Adipocyte (in vitro differentiated cells): ENCODE measurements around the gene ICAM2.

Experiments
- DNase-seq: peaks from one replicate; pipeline ENCODE4 v3.0.0-alpha.2; 2015; ENCODE audit warnings: low read depth
- H3K27me3 ChIP-seq: replicated peaks from 2 replicates; pipeline ENCODE4 v1.7.0; 2013; ENCODE audit warnings: mild to moderate bottlenecking, low read length, moderate library complexity; ENCODE audit not compliant: control insufficient read depth, insufficient read depth
- H3K36me3 ChIP-seq: 2 replicates; pipeline ENCODE4 v1.7.0; 2013; ENCODE audit warnings: low read length, mild to moderate bottlenecking, moderate library complexity; ENCODE audit not compliant: control insufficient read depth, insufficient read depth, severe bottlenecking
- H3K4me1 ChIP-seq: 2 replicates; pipeline ENCODE4 v1.7.0; 2013; ENCODE audit warnings: mild to moderate bottlenecking, low read length, moderate library complexity; ENCODE audit not compliant: control insufficient read depth, insufficient read depth
- H3K4me3 ChIP-seq: 2 replicates; pipeline ENCODE4 v1.7.0; 2013; ENCODE audit warnings: mild to moderate bottlenecking, low read length, moderate library complexity
- H3K9ac ChIP-seq: 2 replicates; pipeline ENCODE4 v1.7.0; 2013; ENCODE audit warnings: mild to moderate bottlenecking, low read length, moderate library complexity
- H3K9me3 ChIP-seq: 2 replicates; pipeline ENCODE4 v1.7.0; 2013; ENCODE audit warnings: mild to moderate bottlenecking, low read length, moderate library complexity; ENCODE audit not compliant: control insufficient read depth

The ICAM2 gene

DNA sequence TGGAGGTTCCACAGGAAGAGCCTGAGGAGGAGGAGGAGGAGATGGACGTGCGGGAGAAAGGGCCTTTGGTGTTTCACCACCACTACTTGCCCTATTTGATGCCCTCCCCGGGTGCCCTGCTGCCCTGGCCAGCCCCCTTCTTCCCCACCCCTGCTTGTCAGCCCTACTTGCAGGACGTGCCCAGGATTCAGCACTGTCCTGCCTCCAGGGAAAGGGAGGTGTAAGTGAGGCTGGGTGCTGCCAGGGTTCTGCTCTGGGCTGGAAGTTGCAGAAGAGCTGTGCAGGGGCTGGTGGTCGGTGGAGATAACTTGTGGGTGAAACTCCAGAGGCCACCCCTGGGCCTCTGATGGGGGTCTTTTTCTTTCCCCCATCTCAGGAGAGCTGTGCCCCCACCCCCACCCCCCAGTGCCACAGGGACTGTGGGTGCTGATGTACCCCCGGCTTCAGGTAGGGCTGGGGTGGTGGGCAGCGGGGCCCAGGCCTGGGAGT lies 19.3 kb downstream of the ICAM2 start:
- H3K9ac ChIP-seq: no peak overlapping the region
- no peaks in the 10 kb centered on the region for H3K36me3 ChIP-seq
- H3K4me1 ChIP-seq: peaks cover 21% of the 10 kb centered on the region
- peaks cover 27% of the 10 kb centered on the region for H3K27me3 ChIP-seq
- H3K4me3 ChIP-seq: no peak overlapping the region
- H3K9me3 ChIP-seq: no peaks in the 10 kb centered on the region
- DNase-seq: no peak

GRCh38 chr17:63999680-64000531 lies 20.5 kb downstream of the ICAM2 start:
- H3K36me3 ChIP-seq: no peaks in the 10 kb centered on the region
- H3K9ac ChIP-seq: no peak overlapping the region
- H3K4me3 ChIP-seq: no peak overlapping the region
- H3K27me3 ChIP-seq: peaks cover 37% of the 10 kb centered on the region
- no peak for DNase-seq
- H3K9me3 ChIP-seq: no peaks in the 10 kb centered on the region
- H3K4me1 ChIP-seq: peaks cover 12% of the 10 kb centered on the region

DNA sequence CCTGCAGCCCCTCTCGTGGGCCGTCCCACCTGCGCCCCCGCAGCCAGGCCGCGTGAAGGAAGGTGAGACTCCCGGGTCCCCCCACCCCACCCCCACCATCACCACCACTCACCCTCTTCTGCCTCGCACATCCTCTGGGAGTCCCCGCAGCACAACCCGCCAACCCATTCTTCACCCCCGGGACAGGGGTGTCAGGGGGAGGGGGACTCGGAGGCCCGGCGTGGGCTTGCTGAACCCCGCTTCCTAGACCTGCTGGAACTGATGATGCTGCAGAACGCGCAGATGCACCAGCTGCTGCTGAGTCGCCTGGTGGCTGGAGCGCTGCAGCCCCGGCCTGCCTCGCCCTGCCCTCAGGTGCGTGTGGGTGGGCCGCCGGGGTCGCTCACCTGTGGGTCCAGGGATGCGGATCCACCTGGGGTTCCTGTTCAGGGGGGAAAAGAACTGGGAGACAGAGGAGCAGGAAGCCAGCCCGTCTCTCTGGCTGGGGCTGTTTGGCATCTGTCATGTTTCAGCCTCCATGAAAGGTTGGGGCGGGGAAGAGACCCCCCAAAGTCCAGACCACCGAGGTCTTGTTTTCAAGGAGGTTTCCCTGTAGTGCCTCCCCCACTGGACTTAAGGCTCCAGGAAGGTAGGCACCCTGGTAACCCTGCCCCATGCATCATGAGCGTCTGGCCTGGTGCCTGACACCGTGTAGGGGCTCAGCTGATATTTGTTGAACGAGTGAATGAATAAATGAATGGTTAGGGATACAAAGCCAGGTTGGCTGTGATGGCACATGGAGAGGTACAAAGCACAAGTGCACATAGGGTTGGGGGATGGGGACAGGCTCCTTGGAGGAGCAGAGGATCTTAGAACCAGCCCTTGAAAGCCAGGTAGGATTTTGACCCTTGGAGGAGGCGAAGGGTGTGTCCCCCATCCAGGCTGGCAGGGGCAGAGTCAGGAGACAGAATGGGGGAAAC lies 21.4 kb downstream of the ICAM2 start:
- DNase-seq: no peak
- peaks cover 42% of the 10 kb centered on the region for H3K27me3 ChIP-seq
- no peak overlapping the region for H3K9ac ChIP-seq
- H3K36me3 ChIP-seq: no peaks in the 10 kb centered on the region
- H3K4me1 ChIP-seq: peaks cover 12% of the 10 kb centered on the region
- no peaks in the 10 kb centered on the region for H3K9me3 ChIP-seq
- H3K4me3 ChIP-seq: peak overlapping the region; percentile 83

- H3K4me3 ChIP-seq: peak within 1 kb of the TSS; percentile 83
- peak within 1 kb of the TSS; percentile 62 for H3K9ac ChIP-seq
- H3K27me3 ChIP-seq: peaks cover 49% of the 10 kb centered on the region
- no peaks in the 10 kb centered on the region for H3K9me3 ChIP-seq
- H3K36me3 ChIP-seq: no peaks in the 10 kb centered on the region
- peak; percentile 78 for DNase-seq
- H3K4me1 ChIP-seq: peaks cover 12% of the 10 kb centered on the region
Measured at GRCh38 chr17:63998050-63998720, 22.2 kb downstream of the ICAM2 start, which contains the start of gene PRR29. Gene PRR29, plus strand, starts transcription at chr17:63998351. Its CDS starts 14 bp downstream, at chr17:63998365.

DNA sequence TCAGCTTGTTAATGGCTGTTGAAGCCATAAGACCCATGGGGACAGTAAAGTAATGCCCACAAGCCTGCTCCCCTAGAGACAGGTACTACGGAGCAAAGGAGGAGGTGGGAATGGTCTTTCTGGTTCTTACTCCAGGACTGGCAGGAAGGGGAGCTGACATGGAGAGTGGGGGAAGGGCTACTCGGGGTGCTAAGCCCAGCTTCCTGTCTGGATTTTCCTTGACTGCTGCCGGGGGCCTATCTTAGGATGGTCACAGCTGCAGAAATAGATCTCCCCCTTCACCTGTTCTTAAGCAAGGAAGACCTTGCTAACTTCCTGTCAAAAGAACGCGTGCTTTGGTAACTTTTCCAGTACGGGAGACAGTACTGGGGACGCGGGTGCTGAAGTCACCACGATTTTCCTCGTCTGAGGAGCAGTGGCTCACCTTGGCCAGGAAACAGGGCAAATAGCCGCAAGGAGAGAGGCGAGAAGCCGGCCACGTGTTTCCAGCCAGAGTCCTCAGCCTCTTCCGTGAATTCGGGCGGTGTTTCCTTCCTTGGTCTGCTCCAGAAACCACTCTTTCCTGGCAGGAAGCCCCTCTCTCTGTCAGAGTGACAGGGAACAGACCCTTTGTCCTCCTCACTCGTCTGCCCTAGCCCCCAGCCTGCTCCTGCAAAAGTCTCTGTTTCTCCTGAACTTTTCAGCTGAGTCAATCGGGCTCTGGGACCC lies 22.9 kb downstream of the ICAM2 start:
- peaks cover 53% of the 10 kb centered on the region for H3K27me3 ChIP-seq
- DNase-seq: no peak
- H3K36me3 ChIP-seq: no peaks in the 10 kb centered on the region
- no peaks in the 10 kb centered on the region for H3K9me3 ChIP-seq
- peaks cover 12% of the 10 kb centered on the region for H3K4me1 ChIP-seq
- H3K4me3 ChIP-seq: peak overlapping the region; percentile 83
- peak overlapping the region; percentile 10 for H3K9ac ChIP-seq

DNA sequence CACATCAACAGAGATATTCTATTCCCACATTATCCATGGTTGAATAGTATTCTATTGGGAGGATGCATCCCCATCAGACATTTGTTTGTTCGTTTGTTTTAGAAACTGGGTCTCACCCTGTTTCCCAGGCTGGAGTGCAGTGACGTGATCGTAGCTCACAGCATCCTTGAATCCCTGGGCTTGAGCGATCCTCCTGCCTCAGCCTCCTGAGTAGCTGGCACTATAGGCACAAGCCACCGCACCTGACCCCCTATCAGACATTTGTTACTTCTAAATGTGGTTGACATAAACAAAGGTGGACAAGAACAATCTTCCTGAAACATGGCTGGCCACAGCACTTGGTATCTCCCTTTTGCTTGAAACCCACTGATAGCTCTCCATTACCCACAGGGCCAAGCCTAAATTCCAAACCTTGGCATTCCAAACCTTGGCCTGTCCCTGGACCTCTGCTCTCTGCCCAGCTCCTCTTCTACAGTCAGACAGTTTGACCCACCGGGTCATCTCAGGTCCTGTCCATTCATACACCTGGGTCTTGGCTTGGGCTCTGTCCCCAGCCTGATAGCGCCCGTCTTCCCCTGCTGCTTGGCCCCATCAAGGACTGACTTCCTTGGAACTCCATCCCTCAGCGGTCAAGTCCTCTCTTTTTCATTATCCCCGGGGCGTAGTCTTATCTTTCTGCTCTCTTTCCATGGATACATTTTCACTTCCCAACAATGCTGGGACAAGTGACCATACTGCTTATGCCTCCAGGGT lies 23.8 kb downstream of the ICAM2 start:
- Histone ChIP-seq H3K9me3 (no peaks in the 10 kb centered on the region), H3K4me3 (no peak overlapping the region), H3K4me1 (peaks cover 6% of the 10 kb centered on the region), H3K36me3 (no peaks in the 10 kb centered on the region), H3K27me3 (peaks cover 62% of the 10 kb centered on the region), H3K9ac (no peak overlapping the region)
- DNase-seq: no peak

- Histone ChIP-seq H3K27me3 (peaks cover 67% of the 10 kb centered on the region), H3K4me3 (no peak overlapping the region), H3K9ac (no peak overlapping the region), H3K4me1 (peaks cover 6% of the 10 kb centered on the region), H3K9me3 (no peaks in the 10 kb centered on the region), H3K36me3 (no peaks in the 10 kb centered on the region)
- DNase-seq: no peak
Measured at GRCh38 chr17:63995626-63996025, 24.8 kb downstream of the ICAM2 start.

- Histone ChIP-seq H3K27me3 (peaks cover 76% of the 10 kb centered on the region), H3K4me1 (peaks cover 6% of the 10 kb centered on the region)
- no peak for DNase-seq
Measured at GRCh38 chr17:63993368-63993985, 27.0 kb downstream of the ICAM2 start.

GRCh38 chr17:63991611-63992010 lies 28.8 kb downstream of the ICAM2 start:
- Histone ChIP-seq H3K36me3 (no peaks in the 10 kb centered on the region), H3K9ac (no peak overlapping the region), H3K27me3 (peaks cover 59% of the 10 kb centered on the region), H3K4me3 (no peak overlapping the region), H3K9me3 (no peaks in the 10 kb centered on the region), H3K4me1 (no peaks in the 10 kb centered on the region)
- DNase-seq: no peak

More at GRCh38 chr17:63993368-63993985, 27.0 kb downstream of the ICAM2 start:
- Histone ChIP-seq H3K4me3 (no peak overlapping the region), H3K9me3 (no peaks in the 10 kb centered on the region), H3K9ac (no peak overlapping the region), H3K36me3 (no peaks in the 10 kb centered on the region)
